HCT116 (cell line): ENCODE results near the gene SRRD.

ENCODE experiments used
- EGR1 ChIP-seq: IDR thresholded peaks from 2 replicates; pipeline ENCODE4 v1.6.1; 2012; ENCODE audit warnings: low read depth
- POLR2AphosphoS5 ChIP-seq: IDR thresholded peaks from 2 replicates; pipeline ENCODE4 v1.6.1; 2011; ENCODE audit warnings: mild to moderate bottlenecking, low read depth, low read length, moderate library complexity
- RAD21 ChIP-seq: IDR thresholded peaks from 2 replicates; pipeline ENCODE4 v1.6.1; 2012; ENCODE audit warnings: low read depth, mild to moderate bottlenecking
- ZNF274 ChIP-seq: fragments of 200-500 bp; sonication (Bioruptor generic); IDR thresholded peaks from 2 replicates; pipeline ENCODE4 v1.6.1; 2014; ENCODE audit warnings: mild to moderate bottlenecking, low read depth, low read length, inconsistent platforms
- TF ChIP-seq, protein P1 (sequence below), 3 experiments: fragments of 200-600 bp in 1 of 3; sonication (generic) in 1 of 3; IDR thresholded peaks in 2 of 3; conservative IDR thresholded peaks in 1 of 3; 2 replicates each; pipeline ENCODE4 v1.5.1; 2012 to 2017; ENCODE audit warnings: low read depth in 2 of 3, low read length in 2 of 3, antibody characterized with exemption in 1 of 3, borderline replicate concordance in 1 of 3, control low read depth in 1 of 3, mild to moderate bottlenecking in 1 of 3, mixed read lengths in 1 of 3, mixed run types in 1 of 3, moderate library complexity in 1 of 3; ENCODE audit not compliant: insufficient read depth in 1 of 3
- TF ChIP-seq, protein P2 (sequence below): IDR thresholded peaks from 2 replicates; pipeline ENCODE4 v1.6.1; 2011; ENCODE audit warnings: mild to moderate bottlenecking, low read length, moderate library complexity; ENCODE audit not compliant: insufficient replicate concordance; ENCODE audit errors: extremely low read depth

DNA sequence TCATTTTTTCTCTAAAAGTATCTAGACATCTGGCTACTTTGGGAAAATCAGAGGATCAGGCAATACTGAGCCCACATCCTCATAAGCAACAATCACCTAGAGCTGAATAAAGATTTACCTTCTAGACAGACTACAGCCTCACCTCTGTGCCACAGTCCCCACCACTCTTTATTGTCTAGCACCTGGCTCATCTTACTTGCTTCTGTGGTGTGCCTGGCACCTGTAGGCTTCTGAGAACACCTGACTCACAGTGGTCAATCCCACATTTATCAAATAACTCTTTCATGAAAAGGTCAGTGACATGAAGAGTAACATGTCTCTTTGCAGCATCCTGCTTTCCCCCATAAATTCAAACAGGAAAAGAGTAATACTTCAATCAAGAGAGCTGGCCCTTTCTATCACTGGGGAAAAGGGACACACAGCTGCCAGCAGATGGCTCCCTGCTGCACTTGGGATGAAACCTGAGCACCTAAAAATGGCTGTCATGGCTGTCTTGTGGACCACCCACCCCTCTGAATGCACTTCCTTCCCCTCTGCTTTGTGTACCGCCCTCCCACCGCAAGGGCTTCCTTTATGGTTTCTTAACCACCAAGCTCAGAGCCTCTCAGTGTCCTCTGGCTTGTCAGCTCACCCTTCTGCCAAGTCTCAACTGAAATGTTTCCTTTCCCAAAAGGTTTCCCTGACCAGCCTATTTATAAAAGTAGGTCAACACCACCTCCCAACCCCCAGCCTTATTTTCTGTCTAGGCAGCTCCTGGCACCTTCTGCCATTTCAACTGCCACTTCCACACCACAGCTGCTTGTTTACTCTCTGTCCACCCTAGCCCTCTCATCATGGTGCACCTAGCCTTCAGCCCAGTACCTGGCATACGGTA is 19.2 kb downstream of the SRRD start:
- TF ChIP-seq, protein P1, sequence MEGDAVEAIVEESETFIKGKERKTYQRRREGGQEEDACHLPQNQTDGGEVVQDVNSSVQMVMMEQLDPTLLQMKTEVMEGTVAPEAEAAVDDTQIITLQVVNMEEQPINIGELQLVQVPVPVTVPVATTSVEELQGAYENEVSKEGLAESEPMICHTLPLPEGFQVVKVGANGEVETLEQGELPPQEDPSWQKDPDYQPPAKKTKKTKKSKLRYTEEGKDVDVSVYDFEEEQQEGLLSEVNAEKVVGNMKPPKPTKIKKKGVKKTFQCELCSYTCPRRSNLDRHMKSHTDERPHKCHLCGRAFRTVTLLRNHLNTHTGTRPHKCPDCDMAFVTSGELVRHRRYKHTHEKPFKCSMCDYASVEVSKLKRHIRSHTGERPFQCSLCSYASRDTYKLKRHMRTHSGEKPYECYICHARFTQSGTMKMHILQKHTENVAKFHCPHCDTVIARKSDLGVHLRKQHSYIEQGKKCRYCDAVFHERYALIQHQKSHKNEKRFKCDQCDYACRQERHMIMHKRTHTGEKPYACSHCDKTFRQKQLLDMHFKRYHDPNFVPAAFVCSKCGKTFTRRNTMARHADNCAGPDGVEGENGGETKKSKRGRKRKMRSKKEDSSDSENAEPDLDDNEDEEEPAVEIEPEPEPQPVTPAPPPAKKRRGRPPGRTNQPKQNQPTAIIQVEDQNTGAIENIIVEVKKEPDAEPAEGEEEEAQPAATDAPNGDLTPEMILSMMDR (IDR thresholded peaks at IDR 0.05 in 2 of 3, conservative IDR thresholded peaks at IDR 0.05 in 1 of 3; ENCODE audit: borderline replicate concordance in 1 of 3, insufficient read depth in 1 of 3, low read depth in 2 of 3, low read length in 2 of 3) = peak; percentile 28 to 65 (median 62); a peak in 4 of 6 replicates
- TF ChIP-seq ZNF274 (no peak), RAD21 (peak; percentile 37), POLR2AphosphoS5 (no peak), EGR1 (no peak)
- TF ChIP-seq, protein P2, sequence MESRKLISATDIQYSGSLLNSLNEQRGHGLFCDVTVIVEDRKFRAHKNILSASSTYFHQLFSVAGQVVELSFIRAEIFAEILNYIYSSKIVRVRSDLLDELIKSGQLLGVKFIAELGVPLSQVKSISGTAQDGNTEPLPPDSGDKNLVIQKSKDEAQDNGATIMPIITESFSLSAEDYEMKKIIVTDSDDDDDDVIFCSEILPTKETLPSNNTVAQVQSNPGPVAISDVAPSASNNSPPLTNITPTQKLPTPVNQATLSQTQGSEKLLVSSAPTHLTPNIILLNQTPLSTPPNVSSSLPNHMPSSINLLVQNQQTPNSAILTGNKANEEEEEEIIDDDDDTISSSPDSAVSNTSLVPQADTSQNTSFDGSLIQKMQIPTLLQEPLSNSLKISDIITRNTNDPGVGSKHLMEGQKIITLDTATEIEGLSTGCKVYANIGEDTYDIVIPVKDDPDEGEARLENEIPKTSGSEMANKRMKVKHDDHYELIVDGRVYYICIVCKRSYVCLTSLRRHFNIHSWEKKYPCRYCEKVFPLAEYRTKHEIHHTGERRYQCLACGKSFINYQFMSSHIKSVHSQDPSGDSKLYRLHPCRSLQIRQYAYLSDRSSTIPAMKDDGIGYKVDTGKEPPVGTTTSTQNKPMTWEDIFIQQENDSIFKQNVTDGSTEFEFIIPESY = no peak
